ENCODE measurements around the gene ACVR1C. TPM values are rescaled to one million over a fixed set of nuclear protein-coding genes. Genes with fewer than 3 reads are reported as not detected.

Gene ACVR1C
- total RNA-seq, 4 donors from 2014 or later = 47.1 to 120 (median 57.1) TPM

DNA sequence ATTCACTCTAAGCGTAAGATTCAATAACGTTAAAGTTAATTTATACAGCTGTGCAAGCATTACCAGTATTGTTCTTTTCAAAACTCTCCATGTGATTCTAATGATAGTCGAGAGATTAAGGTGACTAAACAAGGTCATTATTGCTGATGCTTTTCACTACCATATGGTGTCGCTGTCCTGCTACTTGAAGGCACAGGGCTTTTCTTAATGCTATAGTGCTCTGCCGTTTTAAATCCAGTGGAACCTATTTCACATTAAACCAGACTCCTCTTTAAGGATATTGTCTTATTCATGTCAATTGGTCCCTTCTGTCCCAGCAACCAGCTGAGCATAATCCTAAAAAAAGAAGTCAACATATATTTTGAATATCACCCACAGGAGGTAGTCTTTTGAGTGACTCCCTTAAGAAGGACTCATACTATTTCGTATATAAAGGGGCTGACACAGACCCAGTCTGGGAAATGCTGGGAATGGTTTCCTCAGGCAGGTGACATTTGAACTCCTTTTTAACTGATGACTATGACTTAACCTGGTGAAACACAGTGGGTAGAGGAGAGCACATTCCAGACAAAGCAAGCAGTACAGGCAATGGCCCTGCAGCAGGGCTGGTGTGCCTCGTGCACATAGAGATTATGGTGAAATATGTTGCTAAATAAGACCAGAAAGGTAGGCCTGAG lies 130.9 kb downstream of the ACVR1C start:
- TF ChIP-seq, protein P1, sequence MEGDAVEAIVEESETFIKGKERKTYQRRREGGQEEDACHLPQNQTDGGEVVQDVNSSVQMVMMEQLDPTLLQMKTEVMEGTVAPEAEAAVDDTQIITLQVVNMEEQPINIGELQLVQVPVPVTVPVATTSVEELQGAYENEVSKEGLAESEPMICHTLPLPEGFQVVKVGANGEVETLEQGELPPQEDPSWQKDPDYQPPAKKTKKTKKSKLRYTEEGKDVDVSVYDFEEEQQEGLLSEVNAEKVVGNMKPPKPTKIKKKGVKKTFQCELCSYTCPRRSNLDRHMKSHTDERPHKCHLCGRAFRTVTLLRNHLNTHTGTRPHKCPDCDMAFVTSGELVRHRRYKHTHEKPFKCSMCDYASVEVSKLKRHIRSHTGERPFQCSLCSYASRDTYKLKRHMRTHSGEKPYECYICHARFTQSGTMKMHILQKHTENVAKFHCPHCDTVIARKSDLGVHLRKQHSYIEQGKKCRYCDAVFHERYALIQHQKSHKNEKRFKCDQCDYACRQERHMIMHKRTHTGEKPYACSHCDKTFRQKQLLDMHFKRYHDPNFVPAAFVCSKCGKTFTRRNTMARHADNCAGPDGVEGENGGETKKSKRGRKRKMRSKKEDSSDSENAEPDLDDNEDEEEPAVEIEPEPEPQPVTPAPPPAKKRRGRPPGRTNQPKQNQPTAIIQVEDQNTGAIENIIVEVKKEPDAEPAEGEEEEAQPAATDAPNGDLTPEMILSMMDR (IDR thresholded peaks at IDR 0.05; ENCODE audit: low read depth) = no peak

DNA sequence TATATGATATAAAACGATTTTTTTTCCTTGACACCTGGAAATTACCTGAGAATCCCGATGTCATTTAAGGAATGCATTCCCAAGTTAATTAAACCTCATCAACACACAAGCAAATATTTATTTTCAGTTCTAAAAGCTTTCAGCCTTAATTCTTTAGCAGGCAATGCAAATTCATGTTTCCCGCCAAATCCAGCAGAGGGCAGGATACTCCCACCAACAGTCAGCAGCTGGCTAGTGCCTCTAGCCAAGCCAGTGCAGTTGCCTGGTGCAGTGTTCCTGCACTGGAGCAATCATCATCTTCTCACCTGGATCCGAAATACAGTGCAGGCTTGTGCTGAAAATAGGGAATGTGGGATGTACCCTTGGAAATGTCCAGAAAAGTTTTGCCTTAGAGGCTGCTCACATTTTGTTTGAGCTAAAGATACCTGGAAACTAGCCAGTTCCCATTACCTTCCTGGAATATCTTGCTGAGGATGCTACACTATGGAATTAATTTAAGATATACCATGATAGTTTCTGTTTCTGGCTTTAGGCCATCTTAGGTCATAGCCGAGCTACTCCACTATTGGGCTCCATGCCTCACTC lies 136.4 kb downstream of the ACVR1C start:
- TF ChIP-seq, protein P1 (IDR thresholded peaks at IDR 0.05; ENCODE audit: low read depth) = no peak

DNA sequence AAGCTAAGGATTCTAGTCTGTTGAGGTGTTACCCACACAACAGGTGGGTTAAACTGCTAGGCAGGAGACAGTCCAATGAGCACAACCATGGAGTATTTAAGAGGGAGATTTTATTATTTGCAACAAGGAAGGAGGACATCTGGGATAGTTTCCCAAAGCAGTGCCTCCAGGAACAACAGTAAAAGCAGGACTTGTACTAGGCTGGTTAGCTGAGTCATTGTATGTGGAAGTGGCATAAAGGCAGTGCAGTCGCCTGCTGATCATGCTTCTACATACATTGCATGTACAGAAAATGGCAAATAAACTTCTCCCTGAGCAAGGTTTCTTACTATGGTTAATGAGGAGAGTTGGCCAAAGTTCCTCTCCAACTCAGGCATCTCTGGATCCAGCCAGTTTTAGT lies 138.7 kb downstream of the ACVR1C start:
- TF ChIP-seq, protein P1 (IDR thresholded peaks at IDR 0.05; ENCODE audit: low read depth) = no peak

DNA sequence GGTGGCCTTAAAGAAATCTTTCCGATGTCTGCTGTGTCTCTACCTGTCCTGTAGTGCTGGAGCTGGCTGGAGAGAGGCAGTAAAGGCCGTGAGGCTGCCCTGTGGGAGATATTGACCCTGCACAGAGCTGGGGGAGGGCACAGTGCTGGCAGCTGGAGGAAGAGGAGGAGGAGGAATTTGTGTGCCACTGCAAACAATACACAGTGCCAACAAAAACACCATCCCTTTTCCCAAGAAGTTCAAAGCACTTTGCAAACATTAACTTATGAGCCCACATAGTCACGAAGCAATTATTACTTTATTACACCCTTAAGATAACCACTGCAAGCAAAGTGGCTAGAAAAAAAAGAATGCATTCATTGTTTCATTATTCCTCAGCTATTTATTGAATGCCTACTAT lies 139.8 kb downstream of the ACVR1C start:
- TF ChIP-seq, protein P1 (IDR thresholded peaks at IDR 0.05; ENCODE audit: low read depth) = no peak

DNA sequence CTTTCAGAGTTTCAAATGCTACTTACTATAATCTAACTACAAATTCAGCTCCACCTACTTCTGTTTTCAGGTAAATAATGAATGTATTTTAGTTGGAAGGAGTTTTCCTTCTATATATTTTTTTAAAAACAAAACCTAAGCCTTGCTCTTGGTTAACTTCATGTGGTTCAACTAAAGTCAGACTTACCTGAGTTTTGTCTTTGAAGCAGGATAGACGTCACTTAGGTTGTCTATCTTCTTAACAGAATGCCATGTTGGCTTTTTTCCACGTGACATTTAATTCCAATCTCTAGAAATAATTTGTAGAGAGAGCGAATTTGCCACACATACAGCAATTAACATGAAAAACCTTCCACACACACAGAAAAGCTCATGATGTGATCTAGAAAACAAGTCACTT lies 140.9 kb downstream of the ACVR1C start:
- TF ChIP-seq, protein P1 (IDR thresholded peaks at IDR 0.05; ENCODE audit: low read depth) = no peak

DNA sequence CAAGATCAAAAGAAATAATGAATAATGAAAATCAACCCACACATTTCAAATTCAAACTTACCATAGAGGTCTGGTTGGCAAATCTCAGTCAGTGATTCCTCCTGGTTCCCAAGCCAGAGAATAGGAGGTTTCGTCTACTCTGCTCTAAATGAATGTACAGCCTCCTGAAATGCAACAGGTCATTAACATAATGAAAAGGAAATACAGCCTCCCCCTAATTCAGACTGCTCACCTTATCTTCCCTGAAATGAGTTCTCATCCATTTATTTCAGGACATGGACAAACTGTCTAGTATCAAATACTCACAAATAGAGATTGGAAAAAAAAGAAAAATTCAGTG lies 141.4 kb downstream of the ACVR1C start:
- TF ChIP-seq, protein P1 (IDR thresholded peaks at IDR 0.05; ENCODE audit: low read depth) = no peak

DNA sequence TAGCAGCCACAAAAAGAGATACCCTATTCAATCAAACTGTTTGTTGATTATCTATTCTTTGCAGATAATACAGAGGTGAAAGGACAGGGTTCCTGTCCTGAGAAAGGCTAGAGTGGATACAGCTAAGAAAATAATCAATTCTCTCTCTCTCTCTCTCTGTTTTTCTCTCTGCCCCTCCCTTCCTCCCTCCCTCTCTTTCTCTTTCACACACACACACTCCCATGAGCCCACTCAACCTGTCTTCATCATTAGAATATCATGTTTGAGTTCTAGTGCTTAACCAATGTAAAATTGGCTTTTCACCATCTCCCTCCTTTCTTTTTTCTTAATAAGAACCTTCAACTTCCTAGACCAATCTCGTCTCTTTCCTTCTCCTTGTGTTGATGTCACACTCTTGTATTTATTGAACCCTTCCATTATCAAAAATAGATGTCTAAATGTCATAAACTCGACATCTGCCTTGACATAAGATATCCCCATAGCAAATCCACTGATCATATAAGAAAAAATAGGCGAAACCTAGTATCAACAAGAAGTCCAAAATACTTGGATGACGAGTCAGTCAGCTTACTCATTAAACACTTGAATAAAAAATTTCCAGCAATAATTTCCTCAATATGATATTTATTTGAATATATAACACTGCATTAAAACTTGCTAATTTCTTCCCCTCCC lies 141.9 kb downstream of the ACVR1C start:
- TF ChIP-seq, protein P1 (IDR thresholded peaks at IDR 0.05; ENCODE audit: low read depth) = no peak

All from subcutaneous adipose tissue (tissue), 4 donors.